Duodenal mucosa (tissue), 2 donors: ENCODE data around the gene C19orf53.

Experiments used
- H3K27ac ChIP-seq: one replicate; pipeline ENCODE4 v1.7.0; 2013; ENCODE audit warnings: low read depth, low read length
- H3K27me3 ChIP-seq, 2 donors: one replicate each; pipeline ENCODE4 v1.7.0; 2013; ENCODE audit warnings: low read length in 2 of 2, control low read depth in 1 of 2; ENCODE audit not compliant: insufficient read depth in 2 of 2, control insufficient read depth in 1 of 2
- H3K36me3 ChIP-seq, 2 donors: one replicate each; pipeline ENCODE4 v1.7.0; 2013; ENCODE audit warnings: low read length in 2 of 2, control low read depth in 1 of 2; ENCODE audit not compliant: insufficient read depth in 2 of 2, control insufficient read depth in 1 of 2
- H3K4me1 ChIP-seq, 2 donors: one replicate each; pipeline ENCODE4 v1.7.0; 2013; ENCODE audit warnings: low read length in 2 of 2, control low read depth in 1 of 2; ENCODE audit not compliant: insufficient read depth in 2 of 2, control insufficient read depth in 1 of 2
- H3K4me3 ChIP-seq, 2 donors: one replicate each; pipeline ENCODE4 v1.7.0; 2013; ENCODE audit warnings: low read length in 2 of 2, low read depth in 1 of 2
- H3K9ac ChIP-seq, 2 donors: one replicate each; pipeline ENCODE4 v1.7.0; 2013; ENCODE audit warnings: low read length in 2 of 2, low read depth in 1 of 2
- H3K9me3 ChIP-seq, 2 donors: one replicate each; pipeline ENCODE4 v1.7.0; 2013; ENCODE audit warnings: low read length in 2 of 2, control low read depth in 1 of 2; ENCODE audit not compliant: control insufficient read depth in 1 of 2

The C19orf53 gene

GRCh38 chr19:13774217-13775191 is at the start of gene C19orf53:
Gene C19orf53, plus strand, starts transcription at chr19:13774456. Its CDS starts 22 bp downstream, at chr19:13774478.
- Histone ChIP-seq H3K27me3 (no peaks in the 10 kb centered on the region), H3K27ac (peak within 1 kb of the TSS; percentile 74), H3K4me1 (peaks cover 8 to 11% of the 10 kb centered on the region in 2 donors), H3K36me3 (peaks cover 17 to 39% of the 10 kb centered on the region in 2 donors), H3K9me3 (no peaks in the 10 kb centered on the region), H3K9ac (peak within 1 kb of the TSS; percentile 86), H3K4me3 (peak within 1 kb of the TSS; percentile 89 to 96)

GRCh38 chr19:13726323-13726722 is 47.9 kb upstream of the C19orf53 start:
- Histone ChIP-seq H3K27me3 (no peaks in the 10 kb centered on the region), H3K36me3 (no peaks in the 10 kb centered on the region), H3K4me3 (no peak overlapping the region), H3K27ac (no peak overlapping the region), H3K4me1 (peaks cover 6% of the 10 kb centered on the region in 2 donors), H3K9me3 (no peaks in the 10 kb centered on the region), H3K9ac (no peak overlapping the region)

- no peak overlapping the region for H3K4me3 ChIP-seq
- no peak overlapping the region for H3K27ac ChIP-seq
- H3K9me3 ChIP-seq = no peaks in the 10 kb centered on the region
- no peaks in the 10 kb centered on the region for H3K27me3 ChIP-seq
- H3K36me3 ChIP-seq = no peaks in the 10 kb centered on the region
- no peak overlapping the region for H3K9ac ChIP-seq
- H3K4me1 ChIP-seq = peaks cover 6 to 12% of the 10 kb centered on the region in 2 donors
Measured at GRCh38 chr19:13727798-13728197, 46.5 kb upstream of the C19orf53 start.

GRCh38 chr19:13729859-13730258 is 44.4 kb upstream of the C19orf53 start:
- no peaks in the 10 kb centered on the region for H3K9me3 ChIP-seq
- peaks cover 0 to 3% of the 10 kb centered on the region in 2 donors for H3K36me3 ChIP-seq
- peaks cover 6 to 12% of the 10 kb centered on the region in 2 donors for H3K4me1 ChIP-seq
- no peak overlapping the region for H3K27ac ChIP-seq
- H3K27me3 ChIP-seq = no peaks in the 10 kb centered on the region
- H3K9ac ChIP-seq = no peak overlapping the region
- H3K4me3 ChIP-seq = no peak overlapping the region

GRCh38 chr19:13731147-13731964 is 42.9 kb upstream of the C19orf53 start:
- peak overlapping the region; percentile 77 to 81 for H3K4me3 ChIP-seq

GRCh38 chr19:13732337-13732736 is 41.9 kb upstream of the C19orf53 start:
- Histone ChIP-seq H3K27ac (no peak overlapping the region), H3K9ac (peak overlapping the region; percentile 87 to 96), H3K4me3 (peak overlapping the region in 1 of 2 donors; percentile 81), H3K4me1 (peaks cover 6 to 12% of the 10 kb centered on the region in 2 donors), H3K9me3 (no peaks in the 10 kb centered on the region), H3K27me3 (no peaks in the 10 kb centered on the region), H3K36me3 (peaks cover 0 to 3% of the 10 kb centered on the region in 2 donors)

More at GRCh38 chr19:13731147-13731964, 42.9 kb upstream of the C19orf53 start:
- Histone ChIP-seq H3K27me3 (no peaks in the 10 kb centered on the region), H3K9me3 (no peaks in the 10 kb centered on the region), H3K27ac (peak overlapping the region; percentile 86), H3K4me1 (peaks cover 6 to 12% of the 10 kb centered on the region in 2 donors), H3K36me3 (peaks cover 0 to 3% of the 10 kb centered on the region in 2 donors), H3K9ac (peak overlapping the region; percentile 87 to 96)

GRCh38 chr19:13734751-13735150 is 39.5 kb upstream of the C19orf53 start:
- H3K36me3 ChIP-seq = peaks cover 0 to 3% of the 10 kb centered on the region in 2 donors
- no peaks in the 10 kb centered on the region for H3K27me3 ChIP-seq
- H3K9ac ChIP-seq = no peak overlapping the region
- no peak overlapping the region for H3K27ac ChIP-seq
- H3K9me3 ChIP-seq = no peaks in the 10 kb centered on the region
- peaks cover 6 to 12% of the 10 kb centered on the region in 2 donors for H3K4me1 ChIP-seq
- no peak overlapping the region for H3K4me3 ChIP-seq

GRCh38 chr19:13738073-13738472 is 36.2 kb upstream of the C19orf53 start:
- H3K4me3 ChIP-seq = no peak overlapping the region
- no peak overlapping the region for H3K9ac ChIP-seq
- H3K27ac ChIP-seq = no peak overlapping the region
- H3K4me1 ChIP-seq = no peaks in the 10 kb centered on the region
- H3K9me3 ChIP-seq = no peaks in the 10 kb centered on the region
- no peaks in the 10 kb centered on the region for H3K27me3 ChIP-seq
- H3K36me3 ChIP-seq = peaks cover 0 to 3% of the 10 kb centered on the region in 2 donors

- Histone ChIP-seq H3K36me3 (no peaks in the 10 kb centered on the region), H3K9ac (no peak overlapping the region), H3K9me3 (no peaks in the 10 kb centered on the region), H3K4me1 (no peaks in the 10 kb centered on the region), H3K4me3 (no peak overlapping the region), H3K27me3 (no peaks in the 10 kb centered on the region), H3K27ac (no peak overlapping the region)
Measured at GRCh38 chr19:13741893-13742292, 32.4 kb upstream of the C19orf53 start.

- Histone ChIP-seq H3K9ac (no peak overlapping the region), H3K27me3 (no peaks in the 10 kb centered on the region), H3K4me3 (no peak overlapping the region), H3K9me3 (no peaks in the 10 kb centered on the region), H3K4me1 (no peaks in the 10 kb centered on the region), H3K27ac (no peak overlapping the region), H3K36me3 (no peaks in the 10 kb centered on the region)
Measured at GRCh38 chr19:13742756-13743155, 31.5 kb upstream of the C19orf53 start.
